Dendritic cell treated with granulocyte-macrophage colony-stimulating factor and Interleukin-4, amounts not matched to agents 40 ng/mL and 50 ng/mL, for 4 days (primary cell): ENCODE data around the gene MMP28.
A peak's percentile ranks its signal among the peaks of the same experiment; 100 is the strongest.

Source experiments
- H3K27ac Mint-ChIP-seq: one replicate; pipeline ENCODE4 v1.8.0; 2022; ENCODE audit warnings: mild to moderate bottlenecking, mixed read lengths
- H3K27me3 Mint-ChIP-seq: one replicate; pipeline ENCODE4 v1.8.0; 2022; ENCODE audit warnings: mild to moderate bottlenecking, mixed read lengths
- H3K36me3 Mint-ChIP-seq: one replicate; pipeline ENCODE4 v1.8.0; 2022; ENCODE audit warnings: low read depth, mixed read lengths
- H3K4me1 Mint-ChIP-seq: one replicate; pipeline ENCODE4 v1.8.0; 2022; ENCODE audit warnings: low read depth, mixed read lengths
- H3K4me3 Mint-ChIP-seq: one replicate; pipeline ENCODE4 v1.8.0; 2022; ENCODE audit warnings: mild to moderate bottlenecking, moderate library complexity, mixed read lengths
- H3K9me3 Mint-ChIP-seq: one replicate; pipeline ENCODE4 v1.8.0; 2022; ENCODE audit warnings: mixed read lengths
- intact Hi-C: fragments of 100-400 bp; cut with micrococcal nuclease; formaldehyde crosslinking; loops from one replicate; pipeline ENCODE4 v1.15.0; 2022

Gene MMP28, protein sequence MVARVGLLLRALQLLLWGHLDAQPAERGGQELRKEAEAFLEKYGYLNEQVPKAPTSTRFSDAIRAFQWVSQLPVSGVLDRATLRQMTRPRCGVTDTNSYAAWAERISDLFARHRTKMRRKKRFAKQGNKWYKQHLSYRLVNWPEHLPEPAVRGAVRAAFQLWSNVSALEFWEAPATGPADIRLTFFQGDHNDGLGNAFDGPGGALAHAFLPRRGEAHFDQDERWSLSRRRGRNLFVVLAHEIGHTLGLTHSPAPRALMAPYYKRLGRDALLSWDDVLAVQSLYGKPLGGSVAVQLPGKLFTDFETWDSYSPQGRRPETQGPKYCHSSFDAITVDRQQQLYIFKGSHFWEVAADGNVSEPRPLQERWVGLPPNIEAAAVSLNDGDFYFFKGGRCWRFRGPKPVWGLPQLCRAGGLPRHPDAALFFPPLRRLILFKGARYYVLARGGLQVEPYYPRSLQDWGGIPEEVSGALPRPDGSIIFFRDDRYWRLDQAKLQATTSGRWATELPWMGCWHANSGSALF

DNA sequence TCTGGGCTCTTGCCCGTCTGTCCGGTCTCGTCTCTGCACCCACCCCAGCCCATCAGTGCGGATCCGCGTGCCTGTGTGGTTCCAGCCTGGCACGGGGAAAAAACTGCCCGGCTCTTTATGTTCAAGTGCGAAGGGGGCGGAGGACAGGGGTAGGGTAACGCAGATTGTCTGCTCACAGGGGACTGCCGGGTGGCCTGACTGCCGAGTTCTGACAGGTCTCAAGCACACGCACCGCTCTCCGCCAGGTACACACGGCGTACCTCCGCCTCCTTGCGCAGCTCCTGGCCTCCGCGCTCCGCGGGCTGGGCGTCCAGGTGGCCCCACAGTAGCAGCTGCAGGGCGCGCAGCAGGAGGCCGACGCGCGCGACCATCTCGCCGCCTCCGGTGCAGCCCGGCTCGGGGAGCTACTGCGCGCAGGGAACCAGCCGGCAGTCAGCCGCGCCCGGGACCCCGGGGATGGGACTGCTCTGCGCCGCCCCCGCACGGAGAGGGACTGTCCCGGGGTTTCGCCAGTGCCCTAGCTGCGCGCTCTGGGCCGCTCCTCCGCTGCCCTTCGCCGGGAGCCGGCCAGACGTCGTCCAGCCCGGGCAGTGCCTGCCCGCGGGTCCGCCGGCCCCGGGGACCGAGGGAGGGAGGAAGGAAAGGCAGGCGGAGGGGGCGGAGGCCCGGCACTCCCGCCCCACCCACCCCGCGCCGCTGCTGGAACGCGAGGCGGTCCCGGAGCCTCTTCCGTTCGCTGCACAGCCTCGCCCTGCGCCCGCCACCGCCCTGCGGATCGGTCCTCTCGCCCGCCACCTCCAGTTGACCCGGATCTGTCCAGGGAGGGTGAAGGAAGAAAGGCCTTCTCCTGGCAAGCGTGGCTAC is at the start of gene MMP28:
MMP28 (minus strand) TSS at position 635 of the 864 bp plus-strand sequence; CDS start at position 371, 264 bp downstream.
- intact Hi-C loops: no loop called here
- Mint-ChIP-seq H3K27me3 (peaks cover 78% of the 10 kb centered on the region), H3K4me3 (peak within 1 kb of the TSS; percentile 70), H3K27ac (no peak within 1 kb of the TSS), H3K36me3 (no peaks in the 10 kb centered on the region), H3K9me3 (no peaks in the 10 kb centered on the region), H3K4me1 (peaks cover 15% of the 10 kb centered on the region)

DNA sequence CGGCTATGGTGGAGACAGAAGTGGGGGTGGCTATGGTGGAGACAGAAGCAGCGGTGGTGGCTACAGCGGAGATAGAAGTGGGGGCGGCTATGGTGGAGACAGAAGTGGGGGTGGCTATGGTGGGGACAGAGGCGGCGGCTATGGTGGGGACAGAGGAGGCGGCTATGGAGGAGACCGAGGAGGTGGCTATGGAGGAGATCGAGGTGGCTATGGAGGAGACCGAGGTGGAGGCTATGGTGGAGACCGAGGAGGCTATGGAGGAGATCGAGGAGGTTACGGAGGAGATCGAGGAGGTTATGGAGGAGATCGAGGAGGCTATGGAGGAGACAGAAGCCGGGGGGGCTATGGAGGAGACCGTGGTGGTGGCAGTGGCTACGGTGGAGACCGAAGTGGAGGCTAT is 49.1 kb upstream of the MMP28 start:
- intact Hi-C loops: loop anchor here (10.0 kb wide), 1 partner anchor 300 kb away; no protein-coding TSS in a partner anchor
- Mint-ChIP-seq H3K27me3 (no peaks in the 10 kb centered on the region), H3K9me3 (no peaks in the 10 kb centered on the region), H3K36me3 (peaks cover 100% of the 10 kb centered on the region), H3K4me3 (no peak overlapping the region), H3K27ac (no peak overlapping the region), H3K4me1 (peaks cover 2% of the 10 kb centered on the region)

DNA sequence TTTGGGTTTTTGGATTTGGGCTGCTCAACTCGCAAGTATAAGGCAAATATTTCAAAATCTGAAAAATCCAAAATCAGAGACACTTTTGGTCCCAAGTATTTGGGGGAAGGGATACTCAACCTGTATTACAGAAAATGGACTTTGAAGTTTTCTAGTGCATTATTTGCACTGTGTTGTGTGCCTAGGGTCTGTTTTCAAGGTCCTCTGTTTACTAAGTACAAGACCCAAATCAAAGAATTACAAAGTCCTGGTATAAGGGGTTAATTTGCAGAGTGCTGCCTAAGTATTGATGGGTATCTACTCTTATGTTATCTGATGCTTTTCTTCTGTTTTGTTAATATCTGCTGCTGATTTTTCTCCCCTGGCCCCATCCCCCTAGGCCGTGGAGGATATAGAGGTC is 48.3 kb upstream of the MMP28 start:
- no peaks in the 10 kb centered on the region for H3K4me1 Mint-ChIP-seq
- no peaks in the 10 kb centered on the region for H3K9me3 Mint-ChIP-seq
- H3K27ac Mint-ChIP-seq: no peak overlapping the region
- intact Hi-C loops: loop anchor here (10.0 kb wide), 1 partner anchor 301 kb away; no protein-coding TSS in a partner anchor
- no peak overlapping the region for H3K4me3 Mint-ChIP-seq
- peaks cover 94% of the 10 kb centered on the region for H3K36me3 Mint-ChIP-seq
- H3K27me3 Mint-ChIP-seq: no peaks in the 10 kb centered on the region

DNA sequence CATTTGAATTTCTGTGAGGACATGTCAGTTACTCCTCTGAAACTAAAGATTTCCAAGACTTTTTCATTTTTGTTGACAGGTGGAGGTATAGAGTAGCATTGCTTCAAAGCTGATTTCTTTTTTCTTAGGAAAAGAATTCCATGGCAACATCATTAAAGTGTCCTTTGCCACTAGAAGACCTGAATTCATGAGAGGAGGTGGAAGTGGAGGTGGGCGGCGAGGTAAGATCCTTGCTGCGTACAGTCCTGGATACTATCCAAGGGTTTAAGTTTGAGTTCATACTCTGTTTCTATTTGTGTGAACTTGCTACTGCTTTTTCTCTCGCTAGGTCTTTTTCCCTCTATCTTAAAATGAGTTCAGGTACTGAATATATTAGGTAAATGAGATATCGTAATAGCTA is 46.8 kb upstream of the MMP28 start:
- H3K36me3 Mint-ChIP-seq: peaks cover 86% of the 10 kb centered on the region
- intact Hi-C loops: loop anchor here (10.0 kb wide), 1 partner anchor 303 kb away; no protein-coding TSS in a partner anchor
- no peak overlapping the region for H3K4me3 Mint-ChIP-seq
- H3K27me3 Mint-ChIP-seq: no peaks in the 10 kb centered on the region
- no peak overlapping the region for H3K27ac Mint-ChIP-seq
- no peaks in the 10 kb centered on the region for H3K4me1 Mint-ChIP-seq
- H3K9me3 Mint-ChIP-seq: no peaks in the 10 kb centered on the region

DNA sequence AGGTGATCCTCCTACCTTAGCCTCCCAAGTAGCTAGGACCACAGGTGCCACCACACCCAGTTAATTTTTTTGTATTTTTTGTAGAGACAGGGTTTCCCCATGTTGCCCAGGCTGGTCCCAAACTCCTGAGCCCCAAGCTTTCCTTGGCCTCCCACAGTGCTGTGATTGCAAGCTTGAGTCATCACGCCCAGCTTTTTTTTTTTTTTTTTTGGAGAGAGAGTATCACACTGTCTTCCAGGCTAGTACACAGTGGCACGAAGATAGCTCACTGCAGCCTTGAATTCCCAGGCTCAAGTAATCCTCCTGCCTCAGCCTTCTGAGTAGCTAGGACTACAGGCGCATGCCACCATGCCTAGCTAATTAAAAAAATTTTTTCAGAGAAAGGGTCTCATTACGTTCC is 46.1 kb upstream of the MMP28 start:
- Mint-ChIP-seq H3K9me3 (no peaks in the 10 kb centered on the region), H3K27me3 (no peaks in the 10 kb centered on the region), H3K36me3 (peaks cover 86% of the 10 kb centered on the region), H3K4me3 (no peak overlapping the region), H3K27ac (no peak overlapping the region), H3K4me1 (no peaks in the 10 kb centered on the region)
- intact Hi-C loops: loop anchor here (10.0 kb wide), 1 partner anchor 303 kb away; no protein-coding TSS in a partner anchor

DNA sequence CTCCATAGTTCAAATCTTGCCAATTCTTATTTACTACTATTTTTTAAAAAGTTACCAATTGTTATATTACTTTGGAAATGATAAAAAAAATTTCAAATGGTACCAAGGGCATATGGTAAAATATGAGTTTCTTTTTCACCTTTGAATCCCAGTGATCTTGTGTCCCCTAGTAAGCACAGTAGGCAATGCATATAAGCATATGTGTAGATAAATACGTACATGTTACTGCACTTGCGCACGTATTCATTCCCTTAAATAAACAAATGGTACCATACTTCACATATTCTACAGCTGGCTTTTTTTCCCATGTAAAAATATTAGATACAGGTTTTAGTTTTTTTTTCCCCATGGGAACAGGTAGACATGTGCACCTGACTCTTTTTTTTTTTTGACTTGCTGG is 45.7 kb upstream of the MMP28 start:
- H3K9me3 Mint-ChIP-seq: no peaks in the 10 kb centered on the region
- peaks cover 86% of the 10 kb centered on the region for H3K36me3 Mint-ChIP-seq
- intact Hi-C loops: loop anchor here (10.0 kb wide), 1 partner anchor 304 kb away; no protein-coding TSS in a partner anchor
- no peaks in the 10 kb centered on the region for H3K27me3 Mint-ChIP-seq
- no peaks in the 10 kb centered on the region for H3K4me1 Mint-ChIP-seq
- H3K4me3 Mint-ChIP-seq: no peak overlapping the region
- no peak overlapping the region for H3K27ac Mint-ChIP-seq

DNA sequence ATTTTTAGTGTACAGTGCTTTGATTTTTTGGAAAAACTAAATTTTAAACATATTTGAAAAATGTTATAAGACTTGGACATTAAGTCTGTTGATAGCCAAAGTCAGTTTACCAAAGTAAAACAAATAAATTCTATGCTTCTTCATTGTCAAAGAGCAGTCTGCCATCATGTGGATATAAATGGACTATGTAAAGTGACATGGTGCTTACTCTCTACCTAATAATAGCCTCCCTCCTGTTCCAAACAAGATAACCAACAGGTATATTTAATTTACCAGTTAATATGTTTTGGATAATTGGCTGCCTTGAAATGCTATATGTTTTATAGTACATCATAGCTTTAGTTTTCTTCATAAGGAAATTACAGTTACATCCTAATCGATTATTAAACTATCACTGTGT is 29.8 kb upstream of the MMP28 start:
- intact Hi-C loops: no loop called here
- Mint-ChIP-seq H3K36me3 (peaks cover 85% of the 10 kb centered on the region), H3K4me1 (no peaks in the 10 kb centered on the region), H3K4me3 (no peak overlapping the region), H3K27me3 (no peaks in the 10 kb centered on the region), H3K9me3 (no peaks in the 10 kb centered on the region), H3K27ac (no peak overlapping the region)

DNA sequence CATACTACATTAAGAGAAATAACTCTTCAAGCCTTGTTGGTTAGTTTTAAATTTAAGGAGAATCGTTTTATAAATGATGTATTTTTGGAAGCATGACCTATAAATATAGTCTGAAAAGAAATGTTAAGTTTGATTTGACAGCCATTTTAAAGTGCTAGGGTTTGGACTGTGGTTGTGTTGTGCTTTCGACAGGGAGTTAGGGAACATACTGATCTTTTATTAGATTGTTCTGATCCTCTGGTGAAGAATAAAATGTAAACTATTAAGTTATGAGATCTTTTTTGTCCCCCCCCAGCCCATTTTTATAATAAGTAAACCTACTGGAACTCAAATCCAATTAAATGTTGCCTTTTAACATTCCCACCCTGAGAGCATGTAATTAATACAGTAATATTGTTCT is 25.9 kb upstream of the MMP28 start:
- intact Hi-C loops: no loop called here
- Mint-ChIP-seq H3K36me3 (peaks cover 88% of the 10 kb centered on the region), H3K27me3 (no peaks in the 10 kb centered on the region)

DNA sequence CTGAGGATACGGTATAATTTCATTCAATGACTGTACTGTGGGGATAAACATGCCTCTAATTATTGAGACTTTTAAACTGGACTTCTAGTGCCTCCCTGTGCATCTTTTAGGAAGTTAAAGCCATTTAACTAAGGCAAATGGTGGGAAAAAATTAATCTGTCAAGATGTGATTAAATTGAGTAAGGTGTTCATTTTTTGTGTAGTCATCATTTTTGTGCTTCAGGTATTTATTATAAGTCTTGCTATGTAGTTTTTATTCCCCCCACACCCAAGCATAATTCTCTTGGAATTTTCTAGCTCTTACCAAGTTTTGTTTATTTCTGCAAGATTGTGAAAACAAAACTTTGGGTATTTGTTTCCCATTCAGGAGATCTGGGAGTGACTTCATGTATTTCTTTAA is 24.0 kb upstream of the MMP28 start:
- intact Hi-C loops: no loop called here
- no peak overlapping the region for H3K4me3 Mint-ChIP-seq
- no peaks in the 10 kb centered on the region for H3K9me3 Mint-ChIP-seq
- no peak overlapping the region for H3K27ac Mint-ChIP-seq
- H3K27me3 Mint-ChIP-seq: no peaks in the 10 kb centered on the region
- no peaks in the 10 kb centered on the region for H3K4me1 Mint-ChIP-seq
- peaks cover 77% of the 10 kb centered on the region for H3K36me3 Mint-ChIP-seq

More for the DNA sequence above, 25.9 kb upstream of the MMP28 start:
- Mint-ChIP-seq H3K27ac (no peak overlapping the region), H3K9me3 (no peaks in the 10 kb centered on the region), H3K4me3 (no peak overlapping the region), H3K4me1 (no peaks in the 10 kb centered on the region)

DNA sequence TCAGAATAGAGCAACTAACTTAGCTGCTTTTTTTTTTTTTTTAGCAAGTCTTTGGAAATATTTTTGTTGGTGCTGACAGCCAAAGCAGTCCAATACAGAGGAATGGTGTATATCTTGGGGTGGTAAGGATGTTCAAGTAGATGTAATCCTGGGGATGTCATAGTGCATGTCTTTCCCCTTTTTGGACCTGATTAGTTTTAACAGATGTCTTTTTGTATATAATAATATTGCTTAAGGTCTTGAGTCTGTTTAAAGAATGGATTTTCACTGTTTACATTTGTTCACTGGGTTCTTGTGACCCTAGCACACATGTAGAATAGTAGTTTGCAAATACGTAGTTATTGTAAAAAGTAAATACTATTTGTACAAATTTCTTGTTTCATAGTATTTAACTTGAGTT is 21.8 kb upstream of the MMP28 start:
- Mint-ChIP-seq H3K4me3 (no peak overlapping the region), H3K9me3 (no peaks in the 10 kb centered on the region), H3K4me1 (peaks cover 10% of the 10 kb centered on the region), H3K27me3 (no peaks in the 10 kb centered on the region), H3K27ac (no peak overlapping the region), H3K36me3 (peaks cover 70% of the 10 kb centered on the region)
- intact Hi-C loops: no loop called here

DNA sequence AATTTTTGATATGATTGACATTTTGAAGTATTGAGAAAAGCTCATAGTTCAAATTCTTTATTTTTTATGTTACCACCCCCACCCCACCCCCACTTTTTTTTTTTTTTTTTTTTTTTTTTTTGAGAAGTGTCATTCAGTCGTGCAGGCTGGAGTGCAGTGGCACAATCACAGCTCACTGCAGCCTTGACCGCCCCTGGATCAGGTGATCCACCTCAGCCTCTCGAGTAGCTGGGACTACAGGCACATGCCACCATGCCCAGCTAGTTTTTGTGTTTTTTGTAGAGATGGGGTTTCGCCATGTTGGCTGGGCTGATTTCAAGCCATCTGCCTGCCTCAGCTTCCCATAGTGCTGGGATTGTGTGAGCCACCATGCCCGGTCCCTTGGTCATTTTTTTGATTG is 21.3 kb upstream of the MMP28 start:
- H3K4me1 Mint-ChIP-seq: peaks cover 15% of the 10 kb centered on the region
- no peaks in the 10 kb centered on the region for H3K27me3 Mint-ChIP-seq
- no peak overlapping the region for H3K27ac Mint-ChIP-seq
- peaks cover 66% of the 10 kb centered on the region for H3K36me3 Mint-ChIP-seq
- intact Hi-C loops: no loop called here
- no peaks in the 10 kb centered on the region for H3K9me3 Mint-ChIP-seq
- H3K4me3 Mint-ChIP-seq: no peak overlapping the region

DNA sequence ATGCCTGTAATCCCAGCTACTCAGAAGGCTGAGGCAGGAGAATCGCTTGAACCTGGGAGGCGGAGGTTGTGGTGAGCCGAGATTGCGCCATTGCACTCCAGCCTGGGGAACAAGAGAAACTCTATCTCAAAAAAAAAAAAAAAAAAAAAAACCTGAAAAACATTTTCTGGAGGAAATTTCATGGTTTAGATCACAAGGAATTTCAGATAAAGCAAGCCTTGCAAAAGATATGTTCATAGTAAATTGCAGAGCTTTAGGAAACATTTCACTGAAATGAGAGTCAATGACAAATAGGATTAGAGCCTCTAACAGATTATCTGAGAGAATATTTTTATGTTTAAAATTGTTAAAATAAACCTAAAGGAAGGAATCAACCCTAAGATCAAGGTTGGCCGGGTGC is 17.0 kb upstream of the MMP28 start:
- H3K27me3 Mint-ChIP-seq: peaks cover 9% of the 10 kb centered on the region
- intact Hi-C loops: no loop called here
- no peak overlapping the region for H3K27ac Mint-ChIP-seq
- H3K4me3 Mint-ChIP-seq: no peak overlapping the region
- H3K36me3 Mint-ChIP-seq: peaks cover 44% of the 10 kb centered on the region
- peaks cover 39% of the 10 kb centered on the region for H3K4me1 Mint-ChIP-seq
- no peaks in the 10 kb centered on the region for H3K9me3 Mint-ChIP-seq

DNA sequence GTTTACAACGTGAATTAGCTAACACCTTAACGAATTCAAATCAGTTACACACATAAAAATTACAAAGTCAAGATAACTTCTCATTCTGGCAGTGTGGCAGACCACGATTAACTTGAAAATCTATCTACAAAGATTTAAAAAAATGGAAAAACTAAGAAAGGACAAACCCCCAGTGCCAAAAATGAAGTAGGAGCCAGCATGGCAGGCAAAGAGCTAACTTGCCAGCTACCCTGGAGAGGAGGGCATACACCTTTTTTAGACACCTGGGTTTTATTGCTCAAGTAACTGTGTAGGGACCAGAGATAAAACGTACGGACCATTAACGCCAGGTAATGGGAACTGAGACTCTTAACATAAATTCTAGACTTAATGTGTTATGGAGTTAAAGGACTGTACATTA is 16.3 kb upstream of the MMP28 start:
- H3K4me1 Mint-ChIP-seq: peaks cover 46% of the 10 kb centered on the region

More for the DNA sequence above, 16.3 kb upstream of the MMP28 start:
- Mint-ChIP-seq H3K9me3 (no peaks in the 10 kb centered on the region), H3K27me3 (peaks cover 10% of the 10 kb centered on the region), H3K27ac (no peak overlapping the region), H3K4me3 (no peak overlapping the region), H3K36me3 (peaks cover 37% of the 10 kb centered on the region)
- intact Hi-C loops: no loop called here
